ENCODE measurements around the gene EXOC6B. TPM values are rescaled to one million over a fixed set of nuclear protein-coding genes. Genes with fewer than 3 reads are reported as not detected.

Gene EXOC6B
- total RNA-seq, 2 experiments from 2014 or later = 16.9 to 17.5 TPM

- CTCF ChIA-PET = no interaction called here
- ATAC-seq (ENCODE audit: poor library complexity) (no peak), DNase-seq (no peak)
- Mint-ChIP-seq H3K27ac (no peak overlapping the region), H3K4me3 (no peak overlapping the region), H3K27me3 (no peaks in the 10 kb centered on the region), H3K36me3 (ENCODE audit: low read depth) (no peaks in the 10 kb centered on the region), H3K4me1 (ENCODE audit: low read depth) (no peaks in the 10 kb centered on the region), H3K9me3 (no peaks in the 10 kb centered on the region)
- H3K27me3 ChIP-seq (ENCODE audit: control insufficient read depth in 1 of 2, insufficient read depth in 2 of 2, low read length in 2 of 2) = no peaks in the 10 kb centered on the region
- no peaks in the 10 kb centered on the region for H3K36me3 ChIP-seq (ENCODE audit: insufficient read depth, low read length)
- H3K4me3 ChIP-seq (ENCODE audit: low read length) = no peak overlapping the region
- no peaks in the 10 kb centered on the region for H3K4me1 ChIP-seq (ENCODE audit: insufficient read depth, low read length)
- intact Hi-C loops (cut with DNase I, micrococcal nuclease) = no loop called here
- no peaks in the 10 kb centered on the region for H3K9me3 ChIP-seq (ENCODE audit: control insufficient read depth in 1 of 2, insufficient read depth in 1 of 2, low read length in 2 of 2)
- no peak for TF ChIP-seq CTCF (IDR thresholded peaks at IDR 0.05)
- POLR2A ChIA-PET = no interaction called here
- H3K27ac ChIP-seq (ENCODE audit: low read depth in 1 of 2, low read length in 2 of 2) = no peak overlapping the region
These were observed 618.5 kb downstream of the EXOC6B start for GRCh38 chr2:72207334-72207733.

- CTCF ChIA-PET = no interaction called here
- no peaks in the 10 kb centered on the region for H3K27me3 Mint-ChIP-seq
These were observed 620.3 kb downstream of the EXOC6B start for GRCh38 chr2:72205504-72205881.

GRCh38 chr2:72204786-72205503 lies 620.9 kb downstream of the EXOC6B start:
- H3K36me3 Mint-ChIP-seq (ENCODE audit: low read depth) = no peaks in the 10 kb centered on the region
- Histone ChIP-seq H3K4me1 (ENCODE audit: insufficient read depth, low read length) (no peaks in the 10 kb centered on the region), H3K27me3 (ENCODE audit: control insufficient read depth in 1 of 2, insufficient read depth in 2 of 2, low read length in 2 of 2) (no peaks in the 10 kb centered on the region), H3K9me3 (ENCODE audit: control insufficient read depth in 1 of 2, insufficient read depth in 1 of 2, low read length in 2 of 2) (no peaks in the 10 kb centered on the region), H3K4me3 (ENCODE audit: low read length) (no peak overlapping the region), H3K36me3 (ENCODE audit: insufficient read depth, low read length) (no peaks in the 10 kb centered on the region), H3K27ac (ENCODE audit: low read depth in 1 of 2, low read length in 2 of 2) (no peak overlapping the region)
- ATAC-seq (ENCODE audit: poor library complexity) (no peak), DNase-seq (no peak)
- no peak overlapping the region for H3K27ac Mint-ChIP-seq
- CTCF ChIA-PET = no interaction called here
- no peaks in the 10 kb centered on the region for H3K27me3 Mint-ChIP-seq
- POLR2A ChIA-PET = no interaction called here
- no peaks in the 10 kb centered on the region for H3K4me1 Mint-ChIP-seq (ENCODE audit: low read depth)
- no peak for TF ChIP-seq CTCF (IDR thresholded peaks at IDR 0.05)
- H3K4me3 Mint-ChIP-seq = no peak overlapping the region
- H3K9me3 Mint-ChIP-seq = no peaks in the 10 kb centered on the region
- intact Hi-C loops (cut with DNase I, micrococcal nuclease) = no loop called here

More at GRCh38 chr2:72205504-72205881, 620.3 kb downstream of the EXOC6B start:
- Mint-ChIP-seq H3K27ac (no peak overlapping the region), H3K9me3 (no peaks in the 10 kb centered on the region), H3K4me3 (no peak overlapping the region), H3K36me3 (ENCODE audit: low read depth) (no peaks in the 10 kb centered on the region), H3K4me1 (ENCODE audit: low read depth) (no peaks in the 10 kb centered on the region)
- Histone ChIP-seq H3K36me3 (ENCODE audit: insufficient read depth, low read length) (no peaks in the 10 kb centered on the region), H3K9me3 (ENCODE audit: control insufficient read depth in 1 of 2, insufficient read depth in 1 of 2, low read length in 2 of 2) (no peaks in the 10 kb centered on the region), H3K27me3 (ENCODE audit: control insufficient read depth in 1 of 2, insufficient read depth in 2 of 2, low read length in 2 of 2) (no peaks in the 10 kb centered on the region), H3K4me3 (ENCODE audit: low read length) (no peak overlapping the region), H3K27ac (ENCODE audit: low read depth in 1 of 2, low read length in 2 of 2) (no peak overlapping the region), H3K4me1 (ENCODE audit: insufficient read depth, low read length) (no peaks in the 10 kb centered on the region)
- TF ChIP-seq CTCF (IDR thresholded peaks at IDR 0.05) = no peak
- intact Hi-C loops (cut with DNase I, micrococcal nuclease) = no loop called here
- ATAC-seq (ENCODE audit: poor library complexity) (no peak), DNase-seq (no peak)
- POLR2A ChIA-PET = no interaction called here
